ENCODE results near the gene TNC.

The TNC gene

DNA sequence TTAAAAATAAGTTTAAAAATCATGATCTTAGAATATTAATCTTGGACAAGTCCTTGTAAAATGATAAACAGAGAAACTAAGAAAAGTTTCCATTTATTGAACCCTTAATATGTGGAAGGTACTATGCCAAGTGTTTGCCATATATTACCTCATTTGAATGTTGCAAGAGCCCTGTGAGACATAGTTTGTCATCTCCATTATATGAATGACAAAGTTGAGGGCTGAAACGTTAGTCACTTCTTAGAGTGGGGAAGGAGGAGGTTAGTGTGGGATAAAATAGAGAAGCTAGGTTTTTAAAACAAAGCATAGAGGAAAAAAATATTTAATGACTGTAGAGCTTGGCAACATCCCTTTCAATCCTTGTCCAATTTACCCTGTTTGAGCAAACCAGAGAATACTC lies 2.0 kb downstream of the TNC start:
- no peak overlapping the region for H2BK120ac ChIP-seq (ENCODE audit: insufficient read depth, low read length, poor library complexity)
- H3K4me2 ChIP-seq (ENCODE audit: low read length) = peak overlapping the region; percentile 62
- no peaks in the 10 kb centered on the region for H3K9me3 ChIP-seq (ENCODE audit: insufficient read depth, low read depth, low read length)
- no peaks in the 10 kb centered on the region for H3K27me3 ChIP-seq (ENCODE audit: insufficient read depth, low read length)
- H3K4me1 ChIP-seq (ENCODE audit: control insufficient read depth in 1 of 2, insufficient read depth in 2 of 2, low read length in 2 of 2) = peaks cover 12 to 26% of the 10 kb centered on the region in 2 experiments
- no CpG with 5 or more reads among the region's 1 CpG for WGBS (ENCODE audit: extremely low coverage, insufficient coverage, insufficient read length)
- no peak overlapping the region for H2AK5ac ChIP-seq (ENCODE audit: low read length)
- no peak overlapping the region for H3K23ac ChIP-seq (ENCODE audit: low read length)
- H3K79me2 ChIP-seq (ENCODE audit: control insufficient read depth, insufficient read depth, low read length, poor library complexity) = peaks cover 2% of the 10 kb centered on the region
- no peak overlapping the region for H2BK12ac ChIP-seq (ENCODE audit: low read length)
- H4K91ac ChIP-seq (ENCODE audit: low read depth, low read length) = no peak overlapping the region
- H4K12ac ChIP-seq (ENCODE audit: low read depth, low read length) = no peak overlapping the region
- peaks cover 4 to 8% of the 10 kb centered on the region in 2 experiments for H3K36me3 ChIP-seq (ENCODE audit: control insufficient read depth in 1 of 2, insufficient read depth in 2 of 2, low read length in 2 of 2)
- H4K8ac ChIP-seq (ENCODE audit: low read depth, low read length) = no peak overlapping the region
- no peak overlapping the region for H3K4me3 ChIP-seq (ENCODE audit: low read depth, low read length)
- no peak overlapping the region for H2BK5ac ChIP-seq (ENCODE audit: low read depth, low read length, poor library complexity)
- no peak overlapping the region for H3K18ac ChIP-seq (ENCODE audit: low read length)
- H3K79me1 ChIP-seq (ENCODE audit: low read length) = peaks cover 19% of the 10 kb centered on the region
- H3K14ac ChIP-seq (ENCODE audit: low read length) = no peak overlapping the region
- no peak overlapping the region for H2AFZ ChIP-seq (ENCODE audit: insufficient read depth, low read length, poor library complexity)
- no peak overlapping the region for H3K9ac ChIP-seq (ENCODE audit: low read length)
- no peak overlapping the region for H3K4ac ChIP-seq (ENCODE audit: low read depth, low read length)
- peak in 1 of 2 donors; percentile 50 for DNase-seq
- H3K27ac ChIP-seq (ENCODE audit: low read depth, low read length) = no peak overlapping the region

DNA sequence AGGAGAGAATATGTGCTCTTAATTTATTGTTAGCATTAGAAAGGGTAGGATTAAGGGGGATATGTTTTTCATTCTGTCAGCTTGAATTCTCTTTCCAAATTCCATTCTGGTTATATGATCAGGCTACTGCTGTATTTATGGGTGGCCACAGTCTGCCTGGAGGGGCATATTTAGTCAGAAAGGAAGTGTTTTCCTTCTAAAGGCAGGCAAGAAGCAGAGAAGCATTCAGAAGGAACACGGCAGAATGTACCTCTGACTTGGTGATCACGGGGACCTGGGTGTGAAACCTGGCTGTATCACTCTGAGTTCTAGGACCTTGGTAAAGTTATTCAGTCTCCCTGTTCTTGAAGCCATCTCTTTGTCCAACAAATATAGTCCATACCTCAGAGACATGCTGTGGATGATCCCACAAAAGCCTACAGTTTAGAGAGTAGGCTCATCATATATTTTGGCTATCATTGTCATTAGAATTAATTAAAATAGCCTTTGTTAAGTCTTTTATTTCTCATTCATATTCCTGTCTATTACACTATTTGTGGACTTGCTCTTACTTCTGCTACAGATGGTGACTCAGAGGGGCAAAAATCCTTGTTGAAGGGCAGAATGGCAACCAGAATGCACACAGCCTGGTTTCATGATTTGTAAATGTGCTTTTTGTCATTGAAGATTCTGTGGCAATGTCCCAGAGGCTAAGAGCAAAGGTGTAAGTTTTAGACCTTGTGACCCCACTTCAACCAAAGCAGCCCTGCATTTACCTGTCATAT lies 2.7 kb downstream of the TNC start:
- H4K8ac ChIP-seq (ENCODE audit: low read depth, low read length) = no peak overlapping the region
- no peak overlapping the region for H3K27ac ChIP-seq (ENCODE audit: low read depth, low read length)
- H2BK12ac ChIP-seq (ENCODE audit: low read length) = no peak overlapping the region
- H3K9me3 ChIP-seq (ENCODE audit: insufficient read depth, low read depth, low read length) = no peaks in the 10 kb centered on the region
- no peak overlapping the region for H3K23ac ChIP-seq (ENCODE audit: low read length)
- H3K4me3 ChIP-seq (ENCODE audit: low read depth, low read length) = no peak overlapping the region
- H2AFZ ChIP-seq (ENCODE audit: insufficient read depth, low read length, poor library complexity) = no peak overlapping the region
- H2AK5ac ChIP-seq (ENCODE audit: low read length) = no peak overlapping the region
- DNase-seq = no peak
- peaks cover 16% of the 10 kb centered on the region for H3K79me1 ChIP-seq (ENCODE audit: low read length)
- no peak overlapping the region for H4K12ac ChIP-seq (ENCODE audit: low read depth, low read length)
- no CpG with 5 or more reads among the region's 2 CpGs for WGBS (ENCODE audit: extremely low coverage, insufficient coverage, insufficient read length)
- no peak overlapping the region for H4K91ac ChIP-seq (ENCODE audit: low read depth, low read length)
- H3K79me2 ChIP-seq (ENCODE audit: control insufficient read depth, insufficient read depth, low read length, poor library complexity) = peaks cover 2% of the 10 kb centered on the region
- no peak overlapping the region for H2BK5ac ChIP-seq (ENCODE audit: low read depth, low read length, poor library complexity)
- H3K9ac ChIP-seq (ENCODE audit: low read length) = no peak overlapping the region
- H3K36me3 ChIP-seq (ENCODE audit: control insufficient read depth in 1 of 2, insufficient read depth in 2 of 2, low read length in 2 of 2) = peaks cover 4 to 8% of the 10 kb centered on the region in 2 experiments
- no peak overlapping the region for H2BK120ac ChIP-seq (ENCODE audit: insufficient read depth, low read length, poor library complexity)
- H3K27me3 ChIP-seq (ENCODE audit: insufficient read depth, low read length) = no peaks in the 10 kb centered on the region
- no peak overlapping the region for H3K18ac ChIP-seq (ENCODE audit: low read length)
- peak overlapping the region; percentile 35 for H3K4me2 ChIP-seq (ENCODE audit: low read length)
- no peak overlapping the region for H3K4ac ChIP-seq (ENCODE audit: low read depth, low read length)
- peaks cover 11 to 24% of the 10 kb centered on the region in 2 experiments for H3K4me1 ChIP-seq (ENCODE audit: control insufficient read depth in 1 of 2, insufficient read depth in 2 of 2, low read length in 2 of 2)
- no peak overlapping the region for H3K14ac ChIP-seq (ENCODE audit: low read length)

DNA sequence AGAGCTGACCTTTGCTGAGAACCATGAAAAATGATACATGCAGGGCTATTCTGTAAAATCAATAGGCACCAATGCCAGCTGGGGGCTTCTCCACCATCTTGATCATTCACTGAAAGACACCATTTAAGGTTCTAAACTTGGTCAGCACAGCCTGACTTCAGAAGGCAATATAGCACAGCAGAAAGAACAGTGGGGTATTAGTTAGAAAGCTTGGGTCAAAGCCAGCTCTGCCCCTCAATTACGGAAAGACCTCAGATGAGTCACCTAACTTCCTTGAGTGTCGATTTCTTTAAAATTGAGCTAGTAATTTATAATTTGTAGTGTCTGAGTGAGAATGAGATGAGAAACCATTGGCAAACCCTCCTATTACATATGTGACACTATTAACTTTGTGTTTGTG lies 3.4 kb downstream of the TNC start:
- H2BK120ac ChIP-seq (ENCODE audit: insufficient read depth, low read length, poor library complexity) = no peak overlapping the region
- peaks cover 2% of the 10 kb centered on the region for H3K79me2 ChIP-seq (ENCODE audit: control insufficient read depth, insufficient read depth, low read length, poor library complexity)
- H3K9me3 ChIP-seq (ENCODE audit: insufficient read depth, low read depth, low read length) = no peaks in the 10 kb centered on the region
- H2AFZ ChIP-seq (ENCODE audit: insufficient read depth, low read length, poor library complexity) = no peak overlapping the region
- no peak overlapping the region for H3K14ac ChIP-seq (ENCODE audit: low read length)
- peaks cover 16% of the 10 kb centered on the region for H3K79me1 ChIP-seq (ENCODE audit: low read length)
- no peak overlapping the region for H4K8ac ChIP-seq (ENCODE audit: low read depth, low read length)
- no peak overlapping the region for H3K4me3 ChIP-seq (ENCODE audit: low read depth, low read length)
- H4K12ac ChIP-seq (ENCODE audit: low read depth, low read length) = no peak overlapping the region
- H4K91ac ChIP-seq (ENCODE audit: low read depth, low read length) = no peak overlapping the region
- peaks cover 4 to 8% of the 10 kb centered on the region in 2 experiments for H3K36me3 ChIP-seq (ENCODE audit: control insufficient read depth in 1 of 2, insufficient read depth in 2 of 2, low read length in 2 of 2)
- no peak overlapping the region for H3K4ac ChIP-seq (ENCODE audit: low read depth, low read length)
- H3K27ac ChIP-seq (ENCODE audit: low read depth, low read length) = no peak overlapping the region
- H2BK5ac ChIP-seq (ENCODE audit: low read depth, low read length, poor library complexity) = peak overlapping the region; percentile 57
- H2AK5ac ChIP-seq (ENCODE audit: low read length) = no peak overlapping the region
- H3K23ac ChIP-seq (ENCODE audit: low read length) = no peak overlapping the region
- no peak overlapping the region for H3K18ac ChIP-seq (ENCODE audit: low read length)
- no CpG with 5 or more reads among the region's 2 CpGs for WGBS (ENCODE audit: extremely low coverage, insufficient coverage, insufficient read length)
- H2BK12ac ChIP-seq (ENCODE audit: low read length) = peak overlapping the region; percentile 22
- H3K9ac ChIP-seq (ENCODE audit: low read length) = no peak overlapping the region
- DNase-seq = no peak
- no peaks in the 10 kb centered on the region for H3K27me3 ChIP-seq (ENCODE audit: insufficient read depth, low read length)
- no peak overlapping the region for H3K4me2 ChIP-seq (ENCODE audit: low read length)
- H3K4me1 ChIP-seq (ENCODE audit: control insufficient read depth in 1 of 2, insufficient read depth in 2 of 2, low read length in 2 of 2) = peaks cover 10 to 26% of the 10 kb centered on the region in 2 experiments

DNA sequence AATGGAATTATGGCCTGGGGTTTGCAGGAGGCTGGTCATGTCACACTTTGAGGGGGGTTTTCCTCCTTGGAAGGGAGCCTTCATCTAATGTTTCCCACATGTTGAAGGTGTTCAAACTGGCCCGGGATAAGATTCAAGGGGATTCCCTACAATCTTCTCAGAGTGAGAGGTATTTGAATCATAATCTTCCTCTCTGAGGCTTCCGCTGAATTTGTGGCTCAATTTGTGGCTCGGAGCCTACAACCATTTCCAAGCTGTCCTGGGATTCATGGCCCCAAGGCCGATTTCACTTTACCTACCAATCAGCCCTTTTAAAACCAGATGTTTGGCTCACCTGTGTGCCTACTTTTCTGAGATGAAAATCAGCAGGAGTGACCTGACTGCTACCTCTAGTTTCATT lies 3.9 kb downstream of the TNC start:
- no peaks in the 10 kb centered on the region for H3K27me3 ChIP-seq (ENCODE audit: insufficient read depth, low read length)
- H2BK12ac ChIP-seq (ENCODE audit: low read length) = no peak overlapping the region
- no peak overlapping the region for H3K4ac ChIP-seq (ENCODE audit: low read depth, low read length)
- H3K9me3 ChIP-seq (ENCODE audit: insufficient read depth, low read depth, low read length) = no peaks in the 10 kb centered on the region
- peaks cover 2% of the 10 kb centered on the region for H3K79me2 ChIP-seq (ENCODE audit: control insufficient read depth, insufficient read depth, low read length, poor library complexity)
- no peak overlapping the region for H3K27ac ChIP-seq (ENCODE audit: low read depth, low read length)
- H2AFZ ChIP-seq (ENCODE audit: insufficient read depth, low read length, poor library complexity) = no peak overlapping the region
- H3K4me3 ChIP-seq (ENCODE audit: low read depth, low read length) = no peak overlapping the region
- H2BK120ac ChIP-seq (ENCODE audit: insufficient read depth, low read length, poor library complexity) = no peak overlapping the region
- no peak overlapping the region for H4K8ac ChIP-seq (ENCODE audit: low read depth, low read length)
- no peak overlapping the region for H4K91ac ChIP-seq (ENCODE audit: low read depth, low read length)
- peaks cover 4 to 8% of the 10 kb centered on the region in 2 experiments for H3K36me3 ChIP-seq (ENCODE audit: control insufficient read depth in 1 of 2, insufficient read depth in 2 of 2, low read length in 2 of 2)
- no CpG with 5 or more reads among the region's 4 CpGs for WGBS (ENCODE audit: extremely low coverage, insufficient coverage, insufficient read length)
- no peak overlapping the region for H3K14ac ChIP-seq (ENCODE audit: low read length)
- no peak overlapping the region for H4K12ac ChIP-seq (ENCODE audit: low read depth, low read length)
- no peak overlapping the region for H2BK5ac ChIP-seq (ENCODE audit: low read depth, low read length, poor library complexity)
- no peak overlapping the region for H3K23ac ChIP-seq (ENCODE audit: low read length)
- H3K18ac ChIP-seq (ENCODE audit: low read length) = no peak overlapping the region
- DNase-seq = no peak
- H3K79me1 ChIP-seq (ENCODE audit: low read length) = peaks cover 16% of the 10 kb centered on the region
- peaks cover 10 to 27% of the 10 kb centered on the region in 2 experiments for H3K4me1 ChIP-seq (ENCODE audit: control insufficient read depth in 1 of 2, insufficient read depth in 2 of 2, low read length in 2 of 2)
- H3K9ac ChIP-seq (ENCODE audit: low read length) = no peak overlapping the region
- H3K4me2 ChIP-seq (ENCODE audit: low read length) = no peak overlapping the region
- no peak overlapping the region for H2AK5ac ChIP-seq (ENCODE audit: low read length)

Data from trophoblast cell (in vitro differentiated cells and primary cell).